Measurements from ENCODE around the gene ABHD17C.

ABHD17C gene

DNA sequence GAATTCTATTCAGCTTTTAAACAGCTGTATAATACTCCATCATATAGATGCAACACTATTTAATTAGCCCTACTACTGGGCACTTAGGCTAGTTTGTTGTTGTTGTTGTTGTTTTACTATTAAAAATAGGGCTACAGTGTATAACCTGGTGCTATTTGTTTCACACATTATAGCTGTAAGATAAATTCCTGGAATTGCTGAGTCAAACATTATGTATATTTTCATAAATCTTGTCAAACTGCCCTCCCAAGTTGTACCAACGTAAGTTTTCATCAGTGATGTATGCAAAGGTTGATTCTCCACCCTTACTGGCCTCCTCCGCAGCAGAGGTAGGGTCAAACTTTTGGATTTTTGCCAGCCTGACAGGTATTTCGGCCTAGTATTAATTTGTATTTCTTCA, 80.2 kb downstream of the ABHD17C start:
- H2AFZ ChIP-seq (ENCODE audit: low read length), result no peak overlapping the region
- H3K9ac ChIP-seq (ENCODE audit: low read length), result no peak overlapping the region
- H3F3A ChIP-seq (ENCODE audit: insufficient read depth, low read length), result no peaks in the 10 kb centered on the region
- H3K4me2 ChIP-seq (ENCODE audit: low read depth, low read length), result no peak overlapping the region
- DNase-seq, result no peak
- TF ChIP-seq EZH2 (optimal IDR thresholded peaks at IDR 0.05; ENCODE audit: low read depth, low read length), result no peak
- no peak for TF ChIP-seq EZH2phosphoT487 (IDR thresholded peaks at IDR 0.05; ENCODE audit: low read length)
- TF ChIP-seq CTCF (IDR thresholded peaks at IDR 0.05; ENCODE audit: low read length), result no peak
- H3K27ac ChIP-seq (ENCODE audit: low read length), result no peak overlapping the region
- H3K4me1 ChIP-seq (ENCODE audit: low read length), result no peaks in the 10 kb centered on the region
- H4K20me1 ChIP-seq (ENCODE audit: insufficient read depth, low read length), result no peaks in the 10 kb centered on the region
- no peaks in the 10 kb centered on the region for H3K79me2 ChIP-seq (ENCODE audit: low read length)
- H3K9me3 ChIP-seq (replicated peaks; ENCODE audit: insufficient read depth, low read length), result no peaks in the 10 kb centered on the region
- no peaks in the 10 kb centered on the region for H3K9me2 ChIP-seq (replicated peaks; ENCODE audit: insufficient read depth, low read length)
- peaks cover 10% of the 10 kb centered on the region for H3K27me3 ChIP-seq (replicated peaks; ENCODE audit: insufficient read depth, low read length)
- no peak overlapping the region for H3K4me3 ChIP-seq (ENCODE audit: low read length)
- H3K36me3 ChIP-seq (replicated peaks; ENCODE audit: insufficient read depth, low read length), result no peaks in the 10 kb centered on the region

- no peak overlapping the region for H3K9ac ChIP-seq (ENCODE audit: low read length)
- no peak overlapping the region for H3K27ac ChIP-seq (ENCODE audit: low read length)
These were observed 81.4 kb downstream of the ABHD17C start for GRCh38 chr15:80776420-80777045.

GRCh38 chr15:80777137-80777536, 82.0 kb downstream of the ABHD17C start:
- Histone ChIP-seq H2AFZ (ENCODE audit: low read length) (no peak overlapping the region), H3K9ac (ENCODE audit: low read length) (no peak overlapping the region), H3K4me2 (ENCODE audit: low read depth, low read length) (no peak overlapping the region), H3K79me2 (ENCODE audit: low read length) (no peaks in the 10 kb centered on the region), H3K9me2 (replicated peaks; ENCODE audit: insufficient read depth, low read length) (no peaks in the 10 kb centered on the region), H4K20me1 (ENCODE audit: insufficient read depth, low read length) (no peaks in the 10 kb centered on the region), H3K4me1 (ENCODE audit: low read length) (no peaks in the 10 kb centered on the region), H3K4me3 (ENCODE audit: low read length) (no peak overlapping the region), H3K9me3 (replicated peaks; ENCODE audit: insufficient read depth, low read length) (no peaks in the 10 kb centered on the region), H3K36me3 (replicated peaks; ENCODE audit: insufficient read depth, low read length) (no peaks in the 10 kb centered on the region), H3K27me3 (replicated peaks; ENCODE audit: insufficient read depth, low read length) (peaks cover 20% of the 10 kb centered on the region), H3F3A (ENCODE audit: insufficient read depth, low read length) (no peaks in the 10 kb centered on the region), H3K27ac (ENCODE audit: low read length) (no peak overlapping the region)
- no peak for TF ChIP-seq CTCF (IDR thresholded peaks at IDR 0.05; ENCODE audit: low read length)
- TF ChIP-seq EZH2phosphoT487 (IDR thresholded peaks at IDR 0.05; ENCODE audit: low read length), result no peak
- TF ChIP-seq EZH2 (optimal IDR thresholded peaks at IDR 0.05; ENCODE audit: low read depth, low read length), result no peak
- DNase-seq, result no peak

More at GRCh38 chr15:80776420-80777045, 81.4 kb downstream of the ABHD17C start:
- Histone ChIP-seq H4K20me1 (ENCODE audit: insufficient read depth, low read length) (no peaks in the 10 kb centered on the region), H3K9me3 (replicated peaks; ENCODE audit: insufficient read depth, low read length) (no peaks in the 10 kb centered on the region), H3K79me2 (ENCODE audit: low read length) (no peaks in the 10 kb centered on the region), H2AFZ (ENCODE audit: low read length) (peak overlapping the region; percentile 49; the same call in 1 of the 2 replicates), H3K4me1 (ENCODE audit: low read length) (no peaks in the 10 kb centered on the region), H3K4me3 (ENCODE audit: low read length) (no peak overlapping the region), H3K36me3 (replicated peaks; ENCODE audit: insufficient read depth, low read length) (no peaks in the 10 kb centered on the region), H3K27me3 (replicated peaks; ENCODE audit: insufficient read depth, low read length) (peaks cover 20% of the 10 kb centered on the region), H3K9me2 (replicated peaks; ENCODE audit: insufficient read depth, low read length) (no peaks in the 10 kb centered on the region), H3K4me2 (ENCODE audit: low read depth, low read length) (no peak overlapping the region), H3F3A (ENCODE audit: insufficient read depth, low read length) (no peaks in the 10 kb centered on the region)
- peak; percentile 67 for DNase-seq
- TF ChIP-seq EZH2 (optimal IDR thresholded peaks at IDR 0.05; ENCODE audit: low read depth, low read length) (no peak), CTCF (IDR thresholded peaks at IDR 0.05; ENCODE audit: low read length) (peak; percentile 84)

Data from MM.1S (cell line).